ENCODE data around the gene PAK3. TPM values are rescaled to one million over a fixed set of nuclear protein-coding genes. Genes with fewer than 3 reads are reported as not detected.

The PAK3 gene
- total and polyA plus RNA-seq, 2 of the 8 experiments (the other 6 are each of a cell fraction or from before 2014, with no cell fraction given) = 0.80 to 7.2 TPM

GRCh38 chrX:111262086-111262485 is 166.1 kb downstream of the PAK3 start (continued):
- TF ChIP-seq BRCA1 (IDR thresholded peaks at IDR 0.05; ENCODE audit: low read depth, low read length) = no peak
